Muscle of leg (tissue), 11 donors: Measurements from ENCODE around the gene DOCK6. TPM values are rescaled to one million over a fixed set of nuclear protein-coding genes. Genes with fewer than 3 reads are reported as not detected.

ENCODE experiments used
- DNase-seq: peaks from one replicate; pipeline ENCODE4 v3.0.0; 2013
- H3K27ac ChIP-seq: one replicate; pipeline ENCODE4 v1.5.1; 2013; ENCODE audit warnings: mild to moderate bottlenecking, low read length, control low read depth
- H3K27me3 ChIP-seq: one replicate; pipeline ENCODE4 v1.6.1; 2013; ENCODE audit warnings: low read length; ENCODE audit not compliant: control insufficient read depth, insufficient read depth
- H3K36me3 ChIP-seq: one replicate; pipeline ENCODE4 v1.6.1; 2013; ENCODE audit warnings: low read length; ENCODE audit not compliant: control insufficient read depth, insufficient read depth
- H3K4me1 ChIP-seq: one replicate; pipeline ENCODE4 v1.6.1; 2013; ENCODE audit warnings: low read length; ENCODE audit not compliant: control insufficient read depth, insufficient read depth
- H3K4me3 ChIP-seq: one replicate; pipeline ENCODE4 v1.5.1; 2013; ENCODE audit warnings: low read length, control low read depth
- H3K9me3 ChIP-seq: replicated peaks from 2 replicates; pipeline ENCODE4 v1.6.1; 2013; ENCODE audit warnings: low read depth, low read length; ENCODE audit not compliant: control insufficient read depth
- WGBS: methylation state at CpG from one replicate; pipeline ENCODE4 v1.1.5; 2013; ENCODE audit warnings: missing lambda C conversion rate; ENCODE audit not compliant: insufficient coverage; 5-methylcytosine and 5-hydroxymethylcytosine counted together
- polyA plus RNA-seq, 8 donors: library from polyadenylated mRNA; unstranded; fragments of 120-200 nt; gene quantifications; one replicate each; pipeline versions ENCODE4 v1.2.1 to v1.2.3, GENCODE V29; 2013; ENCODE audit warnings: inconsistent platforms in 1 of 8, low replicate concordance in 1 of 8; ENCODE audit not compliant: insufficient read length in 8 of 8, insufficient read depth in 1 of 8
- total RNA-seq: library from RNA; stranded (reverse); fragments of 120-200 nt; gene quantifications from one replicate; pipeline ENCODE4 v1.2.4, GENCODE V29; 2013

The DOCK6 gene
- total and polyA plus RNA-seq, 9 donors = 23.7 to 53.7 (median 41.7) TPM

DNA sequence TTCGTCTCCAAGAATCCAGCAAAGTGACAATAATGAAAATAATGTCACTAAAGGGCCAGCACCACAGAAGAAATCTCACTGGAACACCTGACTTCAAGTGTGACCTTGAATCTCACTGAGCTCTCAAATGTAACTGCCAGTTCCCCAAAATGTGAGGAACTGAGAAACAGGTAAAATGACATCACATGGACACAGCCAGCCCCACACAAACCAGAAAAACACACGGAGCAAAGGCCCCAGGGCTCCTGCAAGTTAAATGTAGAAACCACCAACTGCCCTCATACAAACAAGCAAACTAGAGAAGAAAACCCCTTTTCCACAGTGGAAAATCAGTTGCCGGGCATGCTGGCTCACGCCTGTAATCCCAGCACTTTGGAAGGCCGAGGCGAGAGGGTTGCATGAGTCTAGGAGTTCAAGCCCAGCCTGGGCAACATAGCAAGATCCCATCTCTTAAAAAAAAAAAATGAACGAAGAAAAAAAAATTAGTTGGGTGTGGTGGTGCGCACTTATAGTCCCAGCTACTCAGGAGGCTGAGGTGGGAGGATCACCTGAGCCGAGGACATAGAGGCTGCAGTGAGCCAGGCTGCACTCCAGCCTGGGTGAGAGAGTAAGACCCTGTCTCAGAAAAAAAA, 56.3 kb downstream of the DOCK6 start:
- Histone ChIP-seq H3K27ac (no peak overlapping the region), H3K36me3 (peaks cover 55% of the 10 kb centered on the region), H3K27me3 (no peaks in the 10 kb centered on the region), H3K4me3 (no peak overlapping the region), H3K9me3 (no peaks in the 10 kb centered on the region), H3K4me1 (peaks cover 12% of the 10 kb centered on the region)
- 80% methylated on average over 1 of the region's 9 CpGs for whole genome bisulfite sequencing
- DNase-seq = no peak

DNA sequence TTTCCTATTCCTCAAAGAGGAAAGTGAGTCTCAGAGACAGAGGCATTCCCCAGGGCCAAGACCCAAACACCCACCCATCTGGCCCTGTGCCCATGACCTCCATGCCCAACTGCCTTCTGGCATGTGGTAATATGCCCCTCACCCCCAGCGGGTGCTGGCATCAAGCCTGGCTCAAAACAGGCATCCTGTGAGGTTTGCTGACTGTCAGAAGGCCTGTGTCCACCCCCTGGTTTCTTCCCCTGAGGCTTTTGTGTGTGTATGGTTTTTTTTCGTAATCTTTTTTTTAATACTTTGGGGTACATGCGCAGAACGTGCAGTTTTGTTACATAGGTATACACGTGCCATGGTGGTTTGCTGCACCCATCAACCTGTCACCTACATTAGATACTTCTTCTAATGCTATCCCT, 57.4 kb downstream of the DOCK6 start:
- no peak for DNase-seq
- Histone ChIP-seq H3K4me1 (peaks cover 12% of the 10 kb centered on the region), H3K9me3 (no peaks in the 10 kb centered on the region), H3K27me3 (no peaks in the 10 kb centered on the region), H3K36me3 (peaks cover 53% of the 10 kb centered on the region), H3K27ac (no peak overlapping the region), H3K4me3 (no peak overlapping the region)
- 82% methylated on average over 2 of the region's 5 CpGs for WGBS

DNA sequence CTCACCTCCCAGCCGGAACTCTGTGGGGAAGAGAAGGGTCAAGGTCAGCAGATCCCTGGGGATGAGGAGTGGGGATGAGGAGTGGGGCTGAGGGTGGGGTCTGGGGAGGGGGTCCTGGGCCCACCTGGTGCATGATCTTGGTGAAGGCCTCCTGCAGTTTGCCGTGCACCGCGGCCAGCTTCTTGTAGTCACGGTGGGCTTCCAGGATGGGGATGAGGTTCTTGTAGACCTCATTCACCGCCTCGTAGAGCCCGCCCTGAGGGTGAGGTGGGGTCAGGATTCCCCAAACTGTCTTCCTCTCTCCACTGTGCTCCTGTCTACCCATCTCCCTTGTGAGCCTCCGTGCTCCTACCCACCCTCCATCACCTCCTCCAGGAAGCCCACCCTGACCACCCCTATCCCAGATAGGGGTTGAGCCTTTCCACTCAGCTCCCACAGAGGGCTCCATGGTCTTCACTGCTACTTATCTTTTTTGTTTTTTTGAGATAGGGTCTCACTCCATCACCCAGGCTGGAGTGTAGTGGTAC, 58.2 kb downstream of the DOCK6 start:
- Histone ChIP-seq H3K27me3 (no peaks in the 10 kb centered on the region), H3K4me3 (no peak overlapping the region), H3K27ac (no peak overlapping the region), H3K9me3 (no peaks in the 10 kb centered on the region), H3K36me3 (peaks cover 53% of the 10 kb centered on the region), H3K4me1 (peaks cover 12% of the 10 kb centered on the region)
- 61% methylated on average over 2 of the region's 9 CpGs for WGBS
- no peak for DNase-seq

DNA sequence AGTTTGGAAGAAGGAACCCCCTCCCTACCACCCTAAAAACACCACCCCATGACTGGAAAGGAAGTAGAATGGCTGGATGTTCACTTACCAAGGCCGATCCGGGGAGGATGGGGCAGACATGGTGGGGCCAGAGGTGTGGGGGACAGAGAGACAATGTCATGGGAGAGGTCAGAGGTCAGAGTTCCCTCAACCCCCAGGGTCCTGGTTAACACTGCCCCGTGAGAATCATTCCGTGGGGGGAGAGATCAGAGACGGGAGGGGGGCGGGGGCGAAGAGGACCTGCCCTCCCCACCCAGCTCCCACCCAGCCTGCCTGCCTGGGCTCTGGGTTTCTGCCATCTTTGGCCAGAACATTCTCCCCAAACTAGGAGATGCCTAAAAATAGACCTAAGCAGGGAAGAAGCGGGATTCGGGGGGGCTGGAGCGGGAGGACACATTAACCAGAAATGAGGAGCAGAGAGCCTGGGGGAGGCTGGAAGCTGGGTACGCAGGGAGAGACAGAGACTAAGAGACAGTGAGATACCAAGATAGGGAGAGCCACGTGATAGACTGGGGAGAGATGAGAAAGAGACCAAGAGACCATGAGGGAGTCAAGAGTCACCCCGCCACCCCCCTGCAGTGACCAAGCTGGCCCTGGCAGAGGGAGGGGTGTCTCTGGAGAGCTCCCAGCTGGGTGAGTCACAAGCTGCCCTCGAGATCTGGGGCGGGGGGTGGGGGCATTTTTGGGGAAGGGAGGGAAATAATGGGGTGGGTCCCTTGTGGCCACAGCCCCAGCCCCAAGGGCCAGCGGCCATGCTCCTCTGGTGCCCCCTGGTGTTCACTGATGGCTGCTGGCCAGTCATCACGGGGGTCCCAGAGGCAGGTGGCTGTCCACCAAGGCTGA, 58.9 kb downstream of the DOCK6 start:
- DNase-seq = peak; percentile 85
- Histone ChIP-seq H3K27ac (peak overlapping the region; percentile 71), H3K27me3 (no peaks in the 10 kb centered on the region), H3K9me3 (no peaks in the 10 kb centered on the region), H3K36me3 (peaks cover 50% of the 10 kb centered on the region), H3K4me1 (peaks cover 12% of the 10 kb centered on the region), H3K4me3 (no peak overlapping the region)
- WGBS = 25% methylated on average over 9 of the region's 17 CpGs

DNA sequence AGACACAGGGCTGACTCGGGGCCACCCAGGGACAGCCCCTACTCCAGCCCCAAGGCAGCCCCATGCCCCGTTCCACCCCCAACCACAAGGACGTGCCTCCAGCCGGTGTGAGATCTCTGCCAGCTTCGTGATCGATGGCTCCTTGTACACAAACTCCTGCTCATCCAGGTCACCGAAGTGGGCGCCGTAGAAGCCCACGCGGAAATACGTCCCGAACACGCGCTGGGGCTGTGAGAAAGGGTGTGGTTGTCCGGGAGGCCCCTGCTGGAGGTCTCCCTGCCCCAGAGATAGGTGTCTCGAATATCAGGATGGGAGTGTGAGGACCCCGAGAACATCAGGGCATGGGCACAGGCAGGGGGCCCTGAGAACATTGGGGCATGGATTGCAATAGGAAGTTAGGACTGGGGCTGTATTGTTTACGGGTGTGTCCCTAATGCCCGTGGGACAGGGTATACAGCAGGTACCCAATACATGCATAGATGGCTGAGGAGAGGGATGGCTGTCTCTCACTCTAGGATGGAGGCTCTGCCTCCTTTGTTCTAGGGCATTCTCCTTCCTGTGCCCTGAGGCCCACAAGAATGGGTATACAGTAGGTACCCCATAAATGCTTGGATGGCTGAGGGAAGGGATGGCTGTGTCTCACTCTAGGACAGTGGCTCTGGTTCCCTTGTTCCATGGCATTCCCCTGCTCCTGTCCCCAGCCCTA, 59.7 kb downstream of the DOCK6 start:
- Histone ChIP-seq H3K4me1 (peaks cover 17% of the 10 kb centered on the region), H3K9me3 (no peaks in the 10 kb centered on the region), H3K27me3 (no peaks in the 10 kb centered on the region), H3K4me3 (no peak overlapping the region), H3K36me3 (peaks cover 50% of the 10 kb centered on the region), H3K27ac (peak overlapping the region; percentile 71)
- WGBS = 91% methylated on average over 13 of the region's 20 CpGs
- no peak for DNase-seq

DNA sequence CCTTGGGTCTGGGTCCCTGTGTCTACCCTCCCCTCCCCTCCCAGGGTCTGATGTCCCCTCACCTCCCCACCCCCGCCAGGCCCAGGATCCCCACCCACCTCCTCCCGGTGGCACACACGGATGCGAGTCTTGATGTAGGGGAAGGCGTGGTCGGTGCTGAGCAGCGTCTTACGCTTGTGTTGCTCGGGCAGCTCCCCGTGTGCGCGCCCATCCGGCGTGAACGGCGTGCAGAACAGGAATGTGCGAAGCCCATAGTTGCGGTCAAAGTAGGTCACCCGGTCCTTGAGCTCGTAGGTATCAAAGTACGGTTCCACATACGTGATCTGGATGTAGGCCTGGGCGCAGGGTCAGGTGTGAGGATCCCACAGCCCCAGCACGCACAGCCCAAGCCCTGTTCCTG, 60.5 kb downstream of the DOCK6 start:
- Histone ChIP-seq H3K9me3 (no peaks in the 10 kb centered on the region), H3K27me3 (no peaks in the 10 kb centered on the region), H3K4me3 (no peak overlapping the region), H3K36me3 (peaks cover 44% of the 10 kb centered on the region), H3K4me1 (peaks cover 17% of the 10 kb centered on the region), H3K27ac (no peak overlapping the region)
- DNase-seq = no peak
- WGBS = 96% methylated on average over 21 of the region's 24 CpGs

DNA sequence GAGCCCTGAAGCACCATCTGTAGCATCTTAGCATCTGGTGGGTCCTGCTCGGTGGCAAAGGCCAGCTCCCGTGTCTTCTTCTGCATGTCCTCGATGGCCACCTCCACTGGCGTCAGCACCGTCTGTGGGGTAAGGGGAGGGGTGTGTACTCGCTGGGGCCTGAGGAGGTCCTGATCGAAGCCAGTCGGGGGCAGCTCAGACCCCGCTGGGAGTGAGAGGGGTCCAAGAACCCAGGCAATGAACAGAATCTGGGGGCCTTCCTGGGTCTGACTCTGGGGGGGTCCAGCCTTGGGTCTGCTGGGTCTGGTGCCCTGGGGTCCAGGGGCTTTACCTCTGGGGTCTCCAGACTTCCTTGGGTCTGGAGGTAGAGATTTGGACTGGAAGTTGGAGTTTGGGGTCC, 61.4 kb downstream of the DOCK6 start:
- DNase-seq = no peak
- H3K4me1 ChIP-seq = peaks cover 23% of the 10 kb centered on the region
- WGBS = 79% methylated on average over 4 of the region's 9 CpGs
- H3K27me3 ChIP-seq = no peaks in the 10 kb centered on the region
- H3K4me3 ChIP-seq = no peak overlapping the region
- no peaks in the 10 kb centered on the region for H3K9me3 ChIP-seq
- peaks cover 37% of the 10 kb centered on the region for H3K36me3 ChIP-seq
- H3K27ac ChIP-seq = no peak overlapping the region

DNA sequence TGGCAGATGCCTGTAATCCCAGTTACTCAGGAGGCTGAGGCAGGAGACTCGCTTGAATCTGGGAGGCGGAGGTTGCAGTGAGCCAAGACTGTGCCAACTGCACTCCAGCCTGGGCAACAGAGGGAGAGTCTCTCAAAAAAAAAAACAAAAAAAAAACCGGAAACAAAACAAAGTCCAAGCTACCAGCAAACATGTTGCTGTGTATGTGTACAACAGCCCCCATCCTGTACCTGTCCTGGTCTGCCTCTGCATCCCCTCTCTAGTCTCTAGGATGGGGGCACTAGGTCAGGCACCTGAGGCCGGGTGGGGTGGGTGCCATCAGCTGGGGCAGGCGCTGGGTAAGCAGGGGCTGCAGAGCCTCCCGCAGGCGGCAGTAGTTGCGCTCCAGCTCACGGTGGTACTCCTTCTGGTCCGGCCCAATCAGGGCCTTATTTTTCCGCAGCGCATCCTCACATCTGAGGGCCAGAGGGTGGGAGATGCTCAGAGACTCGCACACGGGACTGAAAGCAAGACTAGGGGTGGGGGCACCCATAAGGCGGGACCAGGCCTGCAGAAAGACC, 62.2 kb downstream of the DOCK6 start:
- 85% methylated on average over 12 of the region's 15 CpGs for WGBS
- H3K4me1 ChIP-seq = peaks cover 32% of the 10 kb centered on the region
- H3K27ac ChIP-seq = no peak overlapping the region

DNA sequence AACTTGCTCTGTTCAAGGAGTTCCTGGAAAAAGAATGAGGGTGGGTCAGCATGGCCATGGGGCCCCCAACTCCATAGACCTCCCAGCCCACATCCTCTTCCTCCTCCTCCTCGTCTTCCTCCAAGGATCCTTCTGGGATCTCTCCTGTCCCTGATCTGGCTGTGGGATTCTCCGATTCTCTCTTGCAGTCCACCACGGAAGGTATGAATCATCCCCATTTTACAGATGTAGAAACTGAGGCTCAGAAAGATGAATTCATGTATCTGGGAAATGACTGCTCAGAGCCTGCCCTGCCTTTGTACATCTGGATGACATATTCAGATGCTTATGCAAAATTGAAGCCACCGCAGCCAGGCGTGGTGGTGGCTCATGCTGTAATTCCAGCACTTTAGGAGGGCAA, 62.8 kb downstream of the DOCK6 start:
- Histone ChIP-seq H3K27me3 (no peaks in the 10 kb centered on the region), H3K9me3 (no peaks in the 10 kb centered on the region), H3K36me3 (peaks cover 43% of the 10 kb centered on the region), H3K4me1 (peaks cover 37% of the 10 kb centered on the region), H3K27ac (no peak overlapping the region), H3K4me3 (no peak overlapping the region)
- DNase-seq = no peak
- 50% methylated on average over 2 of the region's 5 CpGs for WGBS

More for the DNA sequence above, 62.2 kb downstream of the DOCK6 start:
- Histone ChIP-seq H3K4me3 (no peak overlapping the region), H3K36me3 (peaks cover 42% of the 10 kb centered on the region), H3K9me3 (no peaks in the 10 kb centered on the region), H3K27me3 (no peaks in the 10 kb centered on the region)
- no peak for DNase-seq
